Measurements from ENCODE around the gene RELN. TPM values are rescaled to one million over a fixed set of nuclear protein-coding genes. Genes with fewer than 3 reads are reported as not detected.

Gene RELN
- total and polyA plus RNA-seq, 2 donors (not counting 1 experiment from before 2014, with no cell fraction given): not detected

GRCh38 chr7:103694304-103694703 is 295.2 kb downstream of the RELN start:
- ChIA-PET POLR2A (no interaction called here), CTCF (no interaction called here)

GRCh38 chr7:103691291-103691690 is 298.2 kb downstream of the RELN start:
- H3K27me3 Mint-ChIP-seq: peaks cover 12% of the 10 kb centered on the region
- Histone ChIP-seq H3K4me1 (ENCODE audit: control insufficient read depth in 2 of 2, insufficient read depth in 2 of 2, low read length in 2 of 2) (no peaks in the 10 kb centered on the region), H3K4me3 (ENCODE audit: control extremely low read depth in 1 of 5, extremely low read depth in 1 of 5, insufficient read depth in 1 of 5, low read depth in 2 of 5, low read length in 4 of 5) (no peak overlapping the region), H3K27ac (ENCODE audit: low read length in 2 of 2) (no peak overlapping the region), H2AFZ (ENCODE audit: insufficient read depth, low read depth, low read length, poor library complexity, severe bottlenecking) (no peak overlapping the region), H3K9me3 (ENCODE audit: control extremely low read depth in 1 of 3, control insufficient read depth in 2 of 3, insufficient read depth in 1 of 3, low read length in 2 of 3) (no peaks in the 10 kb centered on the region), H3K79me2 (ENCODE audit: control insufficient read depth, insufficient read depth, low read length) (no peaks in the 10 kb centered on the region), H3K9ac (ENCODE audit: low read length) (no peak overlapping the region), H3K27me3 (replicated peaks in 1 of 4; ENCODE audit: control extremely low read depth in 1 of 4, control insufficient read depth in 3 of 4, insufficient read depth in 4 of 4, low read length in 3 of 4) (no peaks in the 10 kb centered on the region), H3K36me3 (replicated peaks in 1 of 2; ENCODE audit: control extremely low read depth in 1 of 2, control insufficient read depth in 1 of 2, extremely low read depth in 1 of 2, insufficient read depth in 2 of 2, low read length in 1 of 2) (no peaks in the 10 kb centered on the region), H3K4me2 (replicated peaks; ENCODE audit: low read depth, low read length, poor library complexity, severe bottlenecking) (no peak overlapping the region), H4K20me1 (ENCODE audit: control insufficient read depth, insufficient read depth, low read length, poor library complexity, severe bottlenecking) (no peaks in the 10 kb centered on the region)
- H3K4me3 Mint-ChIP-seq: no peak overlapping the region
- ChIA-PET CTCF (no interaction called here), POLR2A (no interaction called here)
- intact Hi-C loops (cut with micrococcal nuclease): no loop called here
- DNase-seq (no peak), ATAC-seq (ENCODE audit: low read depth) (no peak)
- WGBS (ENCODE audit: insufficient coverage): 82% methylated on average over 2 of the region's 4 CpGs
- no peaks in the 10 kb centered on the region for H3K4me1 Mint-ChIP-seq
- no peak overlapping the region for H3K27ac Mint-ChIP-seq
- no peaks in the 10 kb centered on the region for H3K9me3 Mint-ChIP-seq (ENCODE audit: insufficient read depth)
- TF ChIP-seq EZH2 (IDR thresholded peaks at IDR 0.05; ENCODE audit: borderline replicate concordance, insufficient read depth, low read depth, low read length, poor library complexity, severe bottlenecking): no peak
- TF ChIP-seq, protein P1, sequence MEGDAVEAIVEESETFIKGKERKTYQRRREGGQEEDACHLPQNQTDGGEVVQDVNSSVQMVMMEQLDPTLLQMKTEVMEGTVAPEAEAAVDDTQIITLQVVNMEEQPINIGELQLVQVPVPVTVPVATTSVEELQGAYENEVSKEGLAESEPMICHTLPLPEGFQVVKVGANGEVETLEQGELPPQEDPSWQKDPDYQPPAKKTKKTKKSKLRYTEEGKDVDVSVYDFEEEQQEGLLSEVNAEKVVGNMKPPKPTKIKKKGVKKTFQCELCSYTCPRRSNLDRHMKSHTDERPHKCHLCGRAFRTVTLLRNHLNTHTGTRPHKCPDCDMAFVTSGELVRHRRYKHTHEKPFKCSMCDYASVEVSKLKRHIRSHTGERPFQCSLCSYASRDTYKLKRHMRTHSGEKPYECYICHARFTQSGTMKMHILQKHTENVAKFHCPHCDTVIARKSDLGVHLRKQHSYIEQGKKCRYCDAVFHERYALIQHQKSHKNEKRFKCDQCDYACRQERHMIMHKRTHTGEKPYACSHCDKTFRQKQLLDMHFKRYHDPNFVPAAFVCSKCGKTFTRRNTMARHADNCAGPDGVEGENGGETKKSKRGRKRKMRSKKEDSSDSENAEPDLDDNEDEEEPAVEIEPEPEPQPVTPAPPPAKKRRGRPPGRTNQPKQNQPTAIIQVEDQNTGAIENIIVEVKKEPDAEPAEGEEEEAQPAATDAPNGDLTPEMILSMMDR (IDR thresholded peaks at IDR 0.05): no peak

More at GRCh38 chr7:103694304-103694703, 295.2 kb downstream of the RELN start:
- H3K9me3 ChIP-seq (ENCODE audit: control extremely low read depth in 1 of 3, control insufficient read depth in 2 of 3, insufficient read depth in 1 of 3, low read length in 2 of 3): no peaks in the 10 kb centered on the region
- WGBS (ENCODE audit: insufficient coverage): no CpG with 5 or more reads among the region's 4 CpGs
- H3K4me1 Mint-ChIP-seq: no peaks in the 10 kb centered on the region
- no peaks in the 10 kb centered on the region for H3K27me3 ChIP-seq (replicated peaks in 1 of 4; ENCODE audit: control extremely low read depth in 1 of 4, control insufficient read depth in 3 of 4, insufficient read depth in 4 of 4, low read length in 3 of 4)
- no peak overlapping the region for H2AFZ ChIP-seq (ENCODE audit: insufficient read depth, low read depth, low read length, poor library complexity, severe bottlenecking)
- no peak overlapping the region for H3K27ac ChIP-seq (ENCODE audit: low read length in 2 of 2)
- H3K9me3 Mint-ChIP-seq (ENCODE audit: insufficient read depth): no peaks in the 10 kb centered on the region
- ATAC-seq (ENCODE audit: low read depth): no peak
- H3K4me2 ChIP-seq (replicated peaks; ENCODE audit: low read depth, low read length, poor library complexity, severe bottlenecking): no peak overlapping the region
- H3K4me3 Mint-ChIP-seq: no peak overlapping the region
- intact Hi-C loops (cut with micrococcal nuclease): no loop called here
- no peak overlapping the region for H3K4me3 ChIP-seq (ENCODE audit: control extremely low read depth in 1 of 5, extremely low read depth in 1 of 5, insufficient read depth in 1 of 5, low read depth in 2 of 5, low read length in 4 of 5)
- TF ChIP-seq, protein P1 (IDR thresholded peaks at IDR 0.05): no peak
- TF ChIP-seq EZH2 (IDR thresholded peaks at IDR 0.05; ENCODE audit: borderline replicate concordance, insufficient read depth, low read depth, low read length, poor library complexity, severe bottlenecking): no peak
- H3K9ac ChIP-seq (ENCODE audit: low read length): no peak overlapping the region
- peaks cover 9% of the 10 kb centered on the region for H3K27me3 Mint-ChIP-seq
- no peaks in the 10 kb centered on the region for H3K79me2 ChIP-seq (ENCODE audit: control insufficient read depth, insufficient read depth, low read length)
- H4K20me1 ChIP-seq (ENCODE audit: control insufficient read depth, insufficient read depth, low read length, poor library complexity, severe bottlenecking): no peaks in the 10 kb centered on the region
- no peak overlapping the region for H3K27ac Mint-ChIP-seq
- no peaks in the 10 kb centered on the region for H3K4me1 ChIP-seq (ENCODE audit: control insufficient read depth in 2 of 2, insufficient read depth in 2 of 2, low read length in 2 of 2)
- no peak for DNase-seq
- H3K36me3 ChIP-seq (replicated peaks in 1 of 2; ENCODE audit: control extremely low read depth in 1 of 2, control insufficient read depth in 1 of 2, extremely low read depth in 1 of 2, insufficient read depth in 2 of 2, low read length in 1 of 2): no peaks in the 10 kb centered on the region

Data from B cell (primary cell).